Measurements from ENCODE around the gene SMURF2.

Gene SMURF2

DNA sequence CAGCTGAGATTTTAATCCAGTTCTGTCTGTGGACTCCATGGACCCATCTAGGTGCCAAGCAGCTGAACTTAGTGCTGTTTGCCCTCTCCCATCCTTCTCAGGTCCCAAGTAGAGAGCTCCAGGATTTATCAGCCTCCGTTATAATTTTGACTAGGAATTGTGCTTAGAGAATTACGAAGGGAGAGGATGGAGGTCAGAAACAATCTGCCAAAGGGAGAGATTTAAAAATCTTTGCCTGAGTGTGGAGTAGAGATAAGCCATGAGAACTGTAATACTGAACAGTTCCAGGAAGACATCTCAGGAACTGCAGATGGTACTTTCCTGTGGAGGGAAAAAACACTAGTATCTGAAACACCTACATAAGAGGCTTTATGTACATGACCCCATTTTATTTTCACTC is 128.3 kb downstream of the SMURF2 start:
- no peak for DNase-seq

DNA sequence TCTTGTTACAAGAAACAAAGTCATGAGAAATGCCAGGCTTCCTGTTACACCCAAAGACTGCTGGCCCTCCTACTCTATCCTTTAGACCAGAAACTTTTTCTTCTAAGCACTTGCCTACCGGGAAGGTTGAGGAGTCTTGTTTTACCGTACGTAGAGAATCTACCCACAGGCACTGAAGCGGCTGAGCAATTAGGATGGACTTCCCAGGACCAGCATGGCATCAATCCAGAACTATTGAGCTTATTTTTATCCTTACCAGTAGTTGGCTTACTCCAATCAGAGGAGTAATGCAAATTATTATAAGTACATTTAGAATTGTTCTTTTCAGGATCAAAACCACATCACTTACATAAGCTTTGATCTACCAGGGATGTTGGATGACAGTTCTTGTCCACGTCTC is 129.7 kb downstream of the SMURF2 start:
- no peak for DNase-seq

DNA sequence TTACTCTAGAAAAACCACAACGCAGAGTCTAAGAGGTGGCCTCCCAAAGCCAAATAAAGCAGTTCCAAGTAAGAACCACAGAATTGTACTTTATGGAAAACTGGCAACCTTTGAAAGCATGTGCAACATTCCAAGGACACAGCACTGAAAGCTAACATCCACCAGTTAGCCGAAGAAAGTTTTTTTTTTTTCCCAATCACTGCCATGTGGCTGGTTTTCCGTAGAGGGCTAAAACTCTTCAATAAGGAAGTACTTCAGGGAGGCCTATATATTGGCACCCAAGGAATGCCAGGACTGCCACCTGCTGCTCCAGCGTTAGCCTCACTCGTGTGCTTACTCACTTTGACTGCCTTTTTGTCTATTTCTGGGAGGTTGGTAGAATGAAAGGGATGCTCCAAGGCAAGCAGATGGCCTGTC is 130.1 kb downstream of the SMURF2 start:
- DNase-seq = peak; percentile 42

DNA sequence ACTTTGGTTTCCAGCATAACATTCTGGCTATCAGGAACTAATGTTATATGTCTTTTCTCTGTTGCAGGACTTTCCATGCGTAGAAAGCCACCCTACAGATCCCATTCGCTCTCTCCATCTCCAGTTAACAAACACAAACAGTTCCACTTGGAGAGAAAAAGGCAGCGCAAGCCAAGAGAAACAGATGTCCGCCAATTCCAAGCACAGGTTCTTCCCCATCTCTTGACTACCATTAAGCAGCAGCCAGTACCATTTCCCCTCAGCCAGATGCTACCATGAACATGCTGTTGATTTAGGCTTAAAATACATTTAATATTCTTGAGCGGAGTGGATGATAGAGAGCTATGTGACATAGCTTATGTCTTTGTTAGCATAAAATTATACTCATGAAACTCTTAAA is 132.9 kb downstream of the SMURF2 start:
- DNase-seq = no peak

DNA sequence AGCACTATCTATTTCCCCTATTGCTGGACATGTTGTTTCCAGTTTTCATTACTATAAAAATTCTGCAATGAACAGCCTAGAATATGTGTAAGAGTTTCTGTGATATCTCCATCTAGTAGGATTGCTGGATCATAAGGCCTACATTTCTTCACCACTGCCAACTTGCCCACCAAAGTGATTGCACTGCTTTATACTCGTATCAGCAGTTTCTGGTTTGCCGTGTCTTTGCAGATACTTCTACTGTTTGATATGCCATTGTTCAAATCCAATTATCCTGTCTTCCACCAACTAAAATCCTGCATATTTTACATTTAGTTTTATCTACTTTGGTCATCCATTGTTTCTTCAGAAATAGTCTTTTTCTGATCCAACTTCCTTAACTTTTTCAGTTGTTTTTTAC is 134.2 kb downstream of the SMURF2 start:
- no peak for DNase-seq

DNA sequence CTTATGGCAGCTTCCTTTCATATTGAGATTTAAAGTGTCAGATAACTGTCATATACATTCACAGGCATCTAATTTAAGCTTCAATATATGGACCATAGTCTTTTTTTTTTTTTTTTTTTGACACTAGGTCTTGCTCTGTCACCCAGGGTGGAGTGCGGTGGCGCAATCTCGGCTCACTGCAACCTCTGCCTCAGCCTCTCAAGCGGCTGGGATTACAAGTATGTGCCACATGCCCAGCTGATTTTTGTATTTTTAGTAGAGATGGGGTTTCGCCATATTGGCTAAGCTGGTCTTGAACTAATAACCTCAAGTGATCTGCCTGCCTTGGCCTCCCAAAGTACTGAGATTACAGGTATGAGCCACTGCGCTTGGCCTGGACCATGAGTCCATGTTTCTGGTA is 141.7 kb downstream of the SMURF2 start:
- no peak for DNase-seq

DNA sequence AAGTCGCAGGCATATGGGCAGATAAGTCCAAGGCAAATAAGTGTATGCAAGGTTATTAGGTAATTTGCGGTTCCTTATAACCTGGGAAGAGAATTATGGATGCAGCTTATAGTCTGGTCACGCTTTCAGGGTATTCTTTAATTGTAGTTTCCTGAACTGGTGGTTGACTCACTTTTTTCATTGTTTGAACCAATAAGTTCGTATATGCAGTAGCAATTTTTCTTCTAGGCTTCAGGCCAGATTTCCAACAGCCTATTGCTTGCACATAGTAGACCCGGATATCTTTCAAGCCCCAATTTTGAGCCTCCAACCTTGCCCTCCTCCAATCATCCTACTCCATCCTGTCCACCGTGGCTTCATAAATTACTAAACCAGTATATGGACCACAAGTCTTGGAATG is 142.5 kb downstream of the SMURF2 start:
- DNase-seq = no peak

DNA sequence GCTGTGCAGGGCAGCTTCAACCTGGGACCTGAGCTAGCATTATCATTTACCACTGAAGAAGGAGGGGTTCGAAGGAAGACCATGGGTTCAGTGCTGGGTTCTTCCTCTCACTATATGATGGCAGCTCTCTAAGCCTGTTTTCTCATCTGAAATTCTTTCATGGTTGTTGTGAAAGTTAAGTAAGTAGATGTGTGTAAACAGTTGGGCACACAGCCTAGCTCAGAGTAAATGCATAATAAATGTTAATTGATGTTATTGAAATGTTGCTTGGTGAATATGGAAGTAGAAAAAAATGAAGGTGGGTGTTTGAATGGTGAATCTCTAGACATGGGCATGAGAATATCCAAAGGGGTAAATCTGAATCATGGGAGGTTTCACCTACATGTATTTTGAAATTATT is 146.3 kb downstream of the SMURF2 start:
- no peak for DNase-seq

DNA sequence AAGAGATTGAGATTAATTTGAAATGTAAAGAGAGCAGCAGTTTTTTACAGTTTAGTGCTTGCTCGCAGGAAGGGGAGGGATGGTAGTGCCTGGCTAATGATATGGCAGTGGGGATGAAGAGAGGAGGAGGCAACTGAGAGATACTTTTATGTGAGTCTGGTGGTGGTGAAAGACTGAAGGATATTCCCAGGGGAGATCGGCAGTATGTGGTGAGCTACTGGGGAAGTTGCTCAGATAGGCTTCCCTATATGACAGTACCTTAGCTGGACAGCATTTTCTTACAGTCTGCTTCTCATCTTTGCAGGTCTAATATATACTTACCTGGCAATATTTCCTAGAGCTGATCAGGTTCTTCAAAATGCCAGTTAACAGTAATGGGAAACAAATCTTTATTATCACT is 146.7 kb downstream of the SMURF2 start:
- no peak for DNase-seq

DNA sequence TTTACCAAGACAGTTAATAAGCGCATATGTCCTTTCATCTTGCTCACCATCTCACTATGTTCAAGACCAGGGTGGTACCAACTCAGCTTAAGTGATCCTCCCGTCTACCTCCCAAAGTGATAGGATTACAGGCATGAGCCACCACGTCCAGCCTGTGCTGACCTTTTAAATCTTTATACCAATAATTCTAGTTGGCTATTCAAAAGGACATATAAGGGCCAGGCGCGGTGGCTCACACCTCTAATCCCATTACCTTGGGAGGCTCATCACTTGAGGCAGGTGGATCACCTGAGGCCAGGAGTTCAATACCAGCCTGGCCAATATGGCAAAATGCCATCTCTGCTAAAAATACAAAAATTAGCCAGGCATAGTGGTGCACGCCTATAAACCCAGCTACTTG is 152.9 kb downstream of the SMURF2 start:
- DNase-seq = no peak

DNA sequence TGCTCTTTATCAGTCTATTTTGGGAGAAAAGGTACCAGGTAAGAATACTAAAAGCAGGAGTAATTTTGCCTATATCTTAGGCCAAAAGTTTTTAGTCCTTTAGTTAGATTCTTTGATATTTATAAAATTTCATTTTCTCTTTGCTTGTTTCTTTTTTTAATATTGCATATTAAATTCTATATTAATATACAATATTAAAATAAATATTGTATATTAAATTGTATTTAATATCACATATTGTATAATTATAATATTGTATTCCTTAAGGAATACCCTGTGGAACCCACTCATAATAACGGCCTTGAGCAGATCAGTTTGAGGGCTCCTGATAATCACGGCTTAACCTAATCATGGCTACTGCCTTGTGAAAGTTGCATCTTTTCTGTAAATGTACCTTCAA is 153.4 kb downstream of the SMURF2 start:
- no peak for DNase-seq

DNA sequence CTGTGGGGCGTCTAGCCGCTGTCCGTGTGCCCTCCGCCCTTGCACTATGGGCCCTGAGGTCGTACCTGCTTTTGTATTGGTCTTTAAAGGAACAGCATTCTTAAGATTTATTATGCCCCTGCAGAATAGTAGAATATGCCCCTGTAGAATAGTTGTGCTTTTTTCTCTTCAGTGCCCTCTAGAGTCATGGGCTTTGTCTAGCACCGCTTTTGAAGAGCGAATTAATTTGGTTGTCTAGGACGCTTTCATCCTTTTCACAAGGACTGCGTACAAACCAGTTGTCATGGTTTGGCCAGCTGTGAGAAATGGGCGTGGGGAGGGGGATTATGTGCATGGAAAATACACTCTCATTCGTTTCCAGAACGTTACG is 154.7 kb downstream of the SMURF2 start:
- DNase-seq = peak; percentile 84

DNA sequence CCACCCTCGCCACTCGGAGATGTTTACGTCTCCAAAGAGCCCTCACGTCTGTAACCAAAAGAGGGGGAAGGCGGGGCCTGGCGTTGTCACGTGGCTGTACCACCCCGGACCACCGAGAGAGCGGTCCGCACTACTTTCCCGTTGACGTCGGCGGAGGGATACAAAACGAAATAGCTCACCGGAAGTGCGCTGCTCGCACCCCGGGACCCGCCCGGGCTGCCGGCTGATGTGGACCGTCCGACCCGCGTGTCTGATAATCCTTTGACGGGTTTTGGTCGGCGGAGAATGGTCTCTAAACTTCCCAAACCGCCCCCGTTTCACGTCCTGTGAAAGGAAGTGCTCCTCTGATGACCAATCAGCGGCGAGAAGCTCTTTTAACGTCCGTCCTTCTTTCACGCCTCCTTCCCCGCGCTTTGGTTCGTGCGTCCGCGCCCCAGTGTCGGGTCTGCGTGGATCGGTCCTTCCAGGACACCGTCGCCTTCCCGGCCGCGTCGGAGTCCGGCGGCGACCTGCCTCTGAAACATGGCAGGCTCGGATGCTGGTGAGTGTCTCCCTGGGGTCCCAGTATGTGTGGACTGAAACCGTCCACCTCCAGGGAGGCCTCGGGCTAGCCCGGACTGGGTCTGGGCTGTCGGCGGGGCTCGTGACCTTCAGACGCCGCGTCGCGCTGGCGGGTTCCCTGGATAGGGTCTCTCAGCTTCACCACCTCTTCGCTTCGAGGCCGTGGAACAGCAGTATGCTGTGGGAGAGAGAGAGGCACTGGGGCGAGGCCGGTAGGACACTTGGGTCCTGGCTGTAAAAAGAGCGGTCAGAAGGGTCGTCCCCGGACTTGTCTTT is 155.3 kb downstream of the SMURF2 start, which contains the start of gene CEP95:
CEP95 (plus strand) TSS at position 402 of the 837 bp plus-strand sequence; CDS start at position 523, 121 bp downstream.
- peak; percentile 98 for DNase-seq

DNA sequence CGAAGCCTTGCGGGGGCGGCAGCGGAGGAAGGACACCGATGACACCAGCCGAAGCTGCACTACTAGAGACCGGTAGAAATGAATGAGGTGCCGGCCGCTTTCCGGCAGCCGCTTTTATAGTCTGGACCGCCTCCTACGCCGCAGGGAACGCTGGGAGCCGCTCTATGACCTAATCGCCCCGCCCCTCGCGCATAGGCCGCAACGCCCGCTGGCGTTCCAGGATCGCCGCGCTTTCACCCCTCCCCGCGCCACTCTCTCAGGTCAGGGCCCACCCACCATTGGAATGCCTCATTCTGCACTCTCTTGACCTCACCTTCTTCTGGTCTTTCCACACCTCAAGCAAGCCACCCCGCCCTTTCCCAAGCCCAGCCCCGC is 155.9 kb downstream of the SMURF2 start, which contains the start of gene DDX5:
DDX5 (minus strand) TSS at position 89 of the 375 bp plus-strand sequence. CDS start 170 bp downstream, outside the sequence.
- DNase-seq = peak; percentile 98

DNA sequence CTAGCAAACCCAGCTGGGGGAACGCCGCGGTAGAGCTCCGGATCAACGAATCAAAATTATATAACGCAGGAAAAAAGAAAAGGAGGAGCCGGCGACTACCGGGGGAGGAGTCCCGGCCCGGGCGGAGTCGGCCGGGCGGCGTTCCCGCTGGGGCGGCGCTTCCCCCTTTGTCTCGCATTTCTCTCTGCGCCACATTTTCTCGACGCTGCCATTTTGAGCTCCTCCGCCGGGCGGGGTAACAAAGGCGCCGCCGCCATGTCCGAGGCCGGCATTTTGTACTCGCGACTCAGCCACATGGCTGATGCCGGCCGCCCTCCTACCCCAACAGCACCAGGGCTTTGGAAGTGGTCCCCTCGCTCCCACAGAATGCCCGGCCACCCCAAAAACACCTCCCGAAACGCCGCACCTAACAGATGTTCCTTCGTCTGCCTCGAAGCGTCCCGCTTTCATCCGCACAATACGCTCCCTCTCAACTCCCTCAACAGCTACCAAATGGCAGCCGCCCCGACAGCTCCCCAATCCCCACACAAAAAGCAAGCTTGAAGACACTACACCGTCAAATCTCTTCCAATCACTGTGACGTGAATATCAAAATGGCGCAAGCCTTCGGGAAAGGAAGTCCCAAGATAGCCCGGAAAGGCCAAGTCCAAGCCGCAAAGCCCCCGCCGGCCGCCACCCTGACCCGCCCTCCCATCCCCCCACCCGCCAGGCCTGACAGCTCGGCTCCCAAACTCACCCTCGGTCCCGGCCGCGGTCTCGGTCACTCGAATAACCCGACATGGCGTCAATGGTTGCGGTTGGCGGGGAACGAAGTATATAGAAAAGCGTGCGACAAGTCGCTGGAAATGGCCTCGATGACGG is 156.5 kb downstream of the SMURF2 start:
- peak; percentile 96 for DNase-seq

DNA sequence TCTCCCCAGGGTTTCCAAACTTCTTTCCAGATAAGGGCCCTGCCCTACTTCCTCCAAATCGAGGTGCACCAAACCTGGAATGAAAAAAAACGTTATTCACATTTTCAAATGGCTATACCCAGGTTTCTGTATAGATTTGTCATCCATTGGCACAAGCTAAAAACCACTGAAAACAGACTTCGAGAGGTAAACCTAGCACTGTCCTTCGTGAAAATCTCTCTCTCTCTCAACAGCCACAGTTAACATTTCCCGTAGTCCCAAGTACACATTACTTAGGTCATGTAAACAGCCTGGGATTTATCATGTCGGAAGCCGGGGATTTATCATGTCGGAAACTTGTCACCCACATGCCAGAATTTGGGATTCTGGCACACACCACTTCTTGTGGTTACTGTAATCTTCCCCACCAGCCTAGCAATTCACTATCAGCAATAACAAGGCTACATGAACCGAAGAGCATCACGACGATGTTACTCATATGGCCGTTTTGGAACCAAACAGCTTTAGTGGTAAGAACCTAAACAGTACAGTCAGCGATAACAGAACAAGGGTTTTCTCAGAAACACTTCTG is 157.3 kb downstream of the SMURF2 start:
- no peak for DNase-seq

DNA sequence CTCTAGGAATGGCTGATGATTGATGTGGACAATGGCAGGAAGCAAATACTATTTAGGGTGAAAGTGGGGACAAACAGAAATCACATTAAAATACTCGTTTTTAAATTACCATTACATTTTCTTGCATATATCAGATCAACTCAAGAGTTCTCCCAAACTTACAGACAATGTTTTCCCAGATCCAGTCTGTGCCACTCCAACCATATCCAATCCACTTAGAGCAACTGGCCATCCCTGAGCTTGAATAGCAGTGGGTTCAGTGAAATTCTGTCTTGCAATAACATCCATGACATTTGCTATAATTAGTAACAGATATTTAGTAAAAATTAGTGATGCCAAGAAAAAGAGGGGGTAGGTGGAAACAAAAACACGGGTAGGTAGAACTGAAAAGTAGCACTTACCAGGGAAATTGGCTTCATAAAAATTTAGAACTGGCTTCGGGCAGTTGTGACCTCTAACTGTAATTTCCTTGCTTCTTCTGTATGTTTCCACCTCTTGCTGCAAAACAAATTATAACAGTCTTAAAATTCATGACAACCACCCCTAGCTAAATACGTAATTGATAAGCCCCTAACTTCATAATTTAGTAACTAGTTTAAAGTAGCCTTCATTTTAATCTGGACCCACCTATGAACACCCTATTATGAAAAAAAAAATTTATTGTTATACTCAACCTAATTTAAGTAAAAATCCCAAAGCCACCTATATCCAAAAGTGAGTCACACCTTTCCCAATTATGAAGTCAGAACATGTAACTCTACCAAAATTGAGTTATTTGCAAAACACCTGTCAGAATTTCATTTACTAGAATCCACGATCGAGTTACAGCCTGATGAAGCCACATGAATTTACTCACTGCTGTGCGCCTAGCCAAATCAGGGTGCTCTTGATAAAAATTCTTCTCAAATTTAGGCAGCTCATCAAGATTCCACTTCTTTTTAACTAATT is 158.0 kb downstream of the SMURF2 start:
- no peak for DNase-seq

DNA sequence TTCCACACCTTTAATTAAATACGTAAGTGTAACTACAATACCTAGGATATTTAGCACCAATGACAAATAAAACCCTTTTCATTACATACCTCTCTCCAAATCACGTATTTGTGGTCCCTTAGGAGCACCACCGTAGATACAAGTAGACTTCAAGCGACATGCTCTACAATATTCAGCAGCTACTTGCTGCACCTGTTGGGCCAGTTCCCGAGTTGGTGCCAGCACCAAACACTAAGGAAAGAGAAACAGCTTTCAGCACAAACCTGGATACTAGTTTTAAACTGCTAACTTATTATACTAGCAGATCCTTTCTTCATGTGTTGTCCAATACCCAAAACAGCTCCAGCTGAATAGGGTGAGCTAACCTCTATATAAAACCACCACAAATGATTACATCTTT is 158.8 kb downstream of the SMURF2 start:
- no peak for DNase-seq

DNA sequence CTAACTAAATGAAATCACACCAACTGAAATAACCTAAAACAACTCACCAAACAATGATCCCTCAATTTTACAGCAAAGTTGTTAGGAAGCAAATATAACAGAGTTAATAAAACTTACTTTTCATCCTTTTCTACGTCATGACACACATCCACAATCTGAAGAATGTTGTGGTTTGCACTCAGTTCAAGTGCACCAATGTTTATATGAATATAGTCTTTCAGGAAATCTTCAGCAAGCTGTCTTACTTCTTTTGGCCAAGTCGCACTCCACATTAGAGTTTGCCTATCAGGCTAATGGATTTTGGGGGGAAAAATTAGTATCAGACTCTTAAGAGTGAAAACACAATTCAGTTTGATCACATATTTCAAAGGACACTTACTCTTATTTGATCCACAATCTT is 159.3 kb downstream of the SMURF2 start:
- no peak for DNase-seq

DNA sequence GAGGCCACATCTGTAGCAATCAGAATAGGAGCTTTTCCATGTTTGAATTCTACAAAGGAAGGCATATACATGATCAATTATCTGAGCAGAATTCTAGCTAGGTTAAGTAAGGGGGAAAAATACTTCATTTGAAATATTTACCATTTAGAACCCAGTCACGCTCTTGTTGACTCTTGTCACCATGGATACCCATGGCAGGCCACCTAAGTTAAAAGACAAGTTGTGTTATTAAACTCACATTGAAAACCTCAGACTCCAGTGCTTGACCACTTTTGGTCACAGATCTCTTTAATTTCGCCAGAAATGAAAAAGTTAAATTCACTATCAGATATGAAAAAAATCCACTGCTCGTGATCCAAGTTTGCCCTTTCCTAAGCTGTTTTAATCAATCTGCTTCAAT is 160.1 kb downstream of the SMURF2 start:
- no peak for DNase-seq

DNA sequence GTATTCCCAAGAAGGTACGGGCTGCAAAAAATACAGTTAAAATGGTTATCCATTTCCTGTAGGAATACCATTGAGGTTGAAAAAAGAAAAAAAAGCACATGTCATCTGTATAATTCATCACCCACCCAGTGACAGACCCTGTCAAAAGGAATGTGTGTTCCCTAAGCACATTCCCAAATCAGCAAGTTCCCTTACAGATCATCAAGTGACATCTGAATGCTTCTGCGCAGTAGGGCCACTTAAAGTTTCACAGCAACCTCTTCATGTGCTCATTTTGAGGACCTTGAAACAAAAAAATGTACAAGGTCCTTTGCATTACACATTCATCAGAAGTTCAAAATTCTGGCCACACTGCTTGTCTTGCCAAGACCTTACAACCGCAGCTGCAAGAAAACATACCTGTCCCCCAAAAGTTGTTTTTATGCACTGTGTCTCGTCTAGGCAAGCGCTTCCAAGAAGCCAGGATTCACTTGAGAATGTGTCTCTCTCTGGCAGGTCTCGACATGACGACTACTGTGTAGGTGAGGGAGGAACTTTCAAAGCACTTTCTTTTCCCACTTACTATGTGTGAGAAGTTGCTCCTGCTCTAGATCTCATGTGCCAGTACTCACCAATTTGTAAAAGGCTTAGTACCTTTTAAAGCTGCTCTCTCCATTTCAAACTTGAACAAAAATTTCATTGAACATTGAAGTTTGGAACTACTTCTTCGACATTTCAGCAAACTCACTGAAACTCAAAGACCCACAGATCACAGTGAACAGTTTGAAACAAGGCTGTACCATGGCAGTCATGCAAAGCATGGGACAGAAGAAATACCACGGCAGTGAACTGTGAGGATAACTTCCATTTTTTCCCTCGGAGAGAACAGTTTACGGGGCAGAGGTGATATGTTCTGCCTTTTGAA is 161.0 kb downstream of the SMURF2 start:
- DNase-seq = no peak
